Esophagus squamous epithelium (tissue), 4 donors: ENCODE measurements around the gene PTPRQ.

Source experiments
- CTCF ChIP-seq, 6 experiments: fragments of 450-650 bp in 4 of 6; fragments of 200-600 bp in 2 of 6; sonication (generic) in 2 of 6; IDR thresholded peaks; one replicate each; pipeline ENCODE4 v1.5.1; 2016 to 2019; ENCODE audit warnings: antibody characterized with exemption in 6 of 6, mild to moderate bottlenecking in 4 of 6, moderate library complexity in 4 of 6
- POLR2A ChIP-seq, 4 donors: fragments of 450-650 bp; IDR thresholded peaks; one replicate each; pipeline ENCODE4 v1.6.1; 2017; ENCODE audit warnings: antibody characterized with exemption in 4 of 4, mild to moderate bottlenecking in 4 of 4, moderate library complexity in 3 of 4

GRCh38 chr12:80549298-80549697 lies 105.3 kb downstream of the PTPRQ start:
- TF ChIP-seq CTCF (IDR thresholded peaks at IDR 0.05) (no peak), POLR2A (IDR thresholded peaks at IDR 0.05) (no peak)
